Measurements from ENCODE around the gene ADA. TPM values are rescaled to one million over a fixed set of nuclear protein-coding genes. Genes with fewer than 3 reads are reported as not detected.
A peak's percentile ranks its signal among the peaks of the same experiment; 100 is the strongest.

ADA gene
- total RNA-seq, 1 donor: 15.9 TPM

DNA sequence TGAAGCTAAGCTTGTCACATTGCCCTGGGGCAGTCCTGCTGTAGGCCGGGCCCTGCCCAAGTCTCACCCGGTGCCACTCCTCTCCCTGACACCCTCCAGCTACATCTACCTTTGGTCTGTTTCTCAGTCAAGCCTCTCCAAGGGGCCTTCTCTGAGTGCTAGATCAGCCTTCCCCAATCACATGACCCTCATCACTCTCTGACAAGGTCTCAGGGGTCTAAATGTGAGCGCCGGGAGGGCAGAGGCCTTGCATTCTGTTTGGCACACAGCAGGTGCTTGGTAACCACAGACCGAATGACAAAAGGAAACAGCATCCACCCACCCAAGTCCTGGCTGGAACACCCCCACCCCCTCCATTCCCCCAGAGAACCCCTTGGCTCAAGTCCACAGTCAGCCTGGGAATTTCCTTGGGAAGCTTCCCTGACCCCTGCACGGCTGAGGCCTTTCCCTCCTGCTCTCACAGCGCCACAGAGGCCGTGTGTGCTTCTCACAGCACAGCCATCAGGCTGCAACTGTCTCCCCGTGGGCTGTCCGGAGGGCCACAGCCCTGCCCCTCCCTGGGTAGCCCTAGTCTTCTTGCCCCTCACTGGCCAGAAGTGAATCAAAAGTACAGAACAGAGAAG is 36.2 kb downstream of the ADA start:
- H3K9me3 ChIP-seq (ENCODE audit: low read depth, low read length): no peaks in the 10 kb centered on the region
- no peak overlapping the region for H2AFZ ChIP-seq (ENCODE audit: low read length)
- DNase-seq (ENCODE audit: insufficient read length, low spot score, missing footprints): peak; percentile 79
- H3K27me3 ChIP-seq (ENCODE audit: insufficient read depth, low read length): no peaks in the 10 kb centered on the region
- H3K4me3 ChIP-seq (ENCODE audit: insufficient read depth, low read length): no peak overlapping the region
- H3K27ac ChIP-seq (ENCODE audit: low read depth, low read length): no peak overlapping the region
- H3K4me2 ChIP-seq (ENCODE audit: insufficient read depth, low read length): no peak overlapping the region
- TF ChIP-seq, protein P1, sequence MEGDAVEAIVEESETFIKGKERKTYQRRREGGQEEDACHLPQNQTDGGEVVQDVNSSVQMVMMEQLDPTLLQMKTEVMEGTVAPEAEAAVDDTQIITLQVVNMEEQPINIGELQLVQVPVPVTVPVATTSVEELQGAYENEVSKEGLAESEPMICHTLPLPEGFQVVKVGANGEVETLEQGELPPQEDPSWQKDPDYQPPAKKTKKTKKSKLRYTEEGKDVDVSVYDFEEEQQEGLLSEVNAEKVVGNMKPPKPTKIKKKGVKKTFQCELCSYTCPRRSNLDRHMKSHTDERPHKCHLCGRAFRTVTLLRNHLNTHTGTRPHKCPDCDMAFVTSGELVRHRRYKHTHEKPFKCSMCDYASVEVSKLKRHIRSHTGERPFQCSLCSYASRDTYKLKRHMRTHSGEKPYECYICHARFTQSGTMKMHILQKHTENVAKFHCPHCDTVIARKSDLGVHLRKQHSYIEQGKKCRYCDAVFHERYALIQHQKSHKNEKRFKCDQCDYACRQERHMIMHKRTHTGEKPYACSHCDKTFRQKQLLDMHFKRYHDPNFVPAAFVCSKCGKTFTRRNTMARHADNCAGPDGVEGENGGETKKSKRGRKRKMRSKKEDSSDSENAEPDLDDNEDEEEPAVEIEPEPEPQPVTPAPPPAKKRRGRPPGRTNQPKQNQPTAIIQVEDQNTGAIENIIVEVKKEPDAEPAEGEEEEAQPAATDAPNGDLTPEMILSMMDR (IDR thresholded peaks at IDR 0.05; ENCODE audit: extremely low read depth, low read depth, low read length): no peak
- peaks cover 6% of the 10 kb centered on the region for H4K20me1 ChIP-seq (ENCODE audit: insufficient read depth, low read length)
- no peaks in the 10 kb centered on the region for H3K4me1 ChIP-seq (ENCODE audit: insufficient read depth, low read length)
- H3K36me3 ChIP-seq (ENCODE audit: insufficient read depth, low read length): peaks cover 57% of the 10 kb centered on the region
- peaks cover 7% of the 10 kb centered on the region for H3K79me2 ChIP-seq (ENCODE audit: insufficient read depth, low read length)

DNA sequence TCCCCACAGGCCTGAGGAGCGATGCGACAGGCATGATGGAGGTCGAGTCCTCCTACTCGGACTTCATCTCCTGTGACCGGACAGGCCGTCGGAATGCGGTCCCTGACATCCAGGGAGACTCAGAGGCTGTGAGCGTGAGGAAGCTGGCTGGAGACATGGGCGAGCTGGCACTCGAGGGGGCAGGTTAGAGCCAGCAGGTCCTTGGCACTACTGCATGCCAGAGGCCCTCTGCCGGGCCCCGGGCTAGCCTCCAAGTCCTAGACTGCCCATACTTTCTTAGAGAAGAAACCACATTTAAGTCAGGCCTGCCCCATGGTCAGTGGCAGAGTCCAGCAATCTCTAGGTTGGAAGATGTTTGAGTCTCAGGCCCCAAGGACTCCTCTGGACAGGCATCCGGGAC is 37.0 kb downstream of the ADA start:
- Histone ChIP-seq H3K4me1 (ENCODE audit: insufficient read depth, low read length) (peaks cover 4% of the 10 kb centered on the region), H3K27me3 (ENCODE audit: insufficient read depth, low read length) (no peaks in the 10 kb centered on the region), H3K4me3 (ENCODE audit: insufficient read depth, low read length) (no peak overlapping the region), H4K20me1 (ENCODE audit: insufficient read depth, low read length) (peaks cover 6% of the 10 kb centered on the region), H3K36me3 (ENCODE audit: insufficient read depth, low read length) (peaks cover 49% of the 10 kb centered on the region), H3K27ac (ENCODE audit: low read depth, low read length) (no peak overlapping the region), H2AFZ (ENCODE audit: low read length) (no peak overlapping the region), H3K9me3 (ENCODE audit: low read depth, low read length) (no peaks in the 10 kb centered on the region), H3K79me2 (ENCODE audit: insufficient read depth, low read length) (peaks cover 10% of the 10 kb centered on the region), H3K4me2 (ENCODE audit: insufficient read depth, low read length) (no peak overlapping the region)
- peak; percentile 67 for DNase-seq (ENCODE audit: insufficient read length, low spot score, missing footprints)
- TF ChIP-seq, protein P1 (IDR thresholded peaks at IDR 0.05; ENCODE audit: extremely low read depth, low read depth, low read length): no peak

DNA sequence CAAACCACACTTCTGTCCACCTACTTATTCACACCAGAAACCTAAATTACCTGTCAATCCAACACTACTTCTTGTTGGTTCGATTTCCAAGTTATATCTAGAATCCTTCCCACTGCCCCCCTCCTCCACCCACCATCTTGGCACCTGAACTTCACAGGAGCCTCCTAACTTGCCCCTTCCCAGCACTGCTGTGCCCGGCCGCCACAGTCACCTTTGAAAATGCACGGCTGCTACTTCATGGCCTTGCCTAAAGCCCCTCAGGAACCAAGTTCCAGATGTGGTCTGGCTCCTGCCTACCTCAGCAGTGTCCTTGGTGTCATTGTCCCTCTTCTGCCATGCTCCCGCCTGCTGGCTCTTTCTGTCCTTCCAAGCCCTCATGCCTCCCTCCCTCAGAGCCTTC is 37.9 kb downstream of the ADA start:
- peaks cover 40% of the 10 kb centered on the region for H3K36me3 ChIP-seq (ENCODE audit: insufficient read depth, low read length)
- no peak overlapping the region for H2AFZ ChIP-seq (ENCODE audit: low read length)
- H4K20me1 ChIP-seq (ENCODE audit: insufficient read depth, low read length): peaks cover 6% of the 10 kb centered on the region
- H3K27ac ChIP-seq (ENCODE audit: low read depth, low read length): no peak overlapping the region
- peaks cover 11% of the 10 kb centered on the region for H3K79me2 ChIP-seq (ENCODE audit: insufficient read depth, low read length)
- no peak for DNase-seq (ENCODE audit: insufficient read length, low spot score, missing footprints)
- peaks cover 9% of the 10 kb centered on the region for H3K4me1 ChIP-seq (ENCODE audit: insufficient read depth, low read length)
- no peaks in the 10 kb centered on the region for H3K27me3 ChIP-seq (ENCODE audit: insufficient read depth, low read length)
- H3K9me3 ChIP-seq (ENCODE audit: low read depth, low read length): no peaks in the 10 kb centered on the region
- no peak overlapping the region for H3K4me3 ChIP-seq (ENCODE audit: insufficient read depth, low read length)
- no peak overlapping the region for H3K4me2 ChIP-seq (ENCODE audit: insufficient read depth, low read length)
- TF ChIP-seq, protein P1 (IDR thresholded peaks at IDR 0.05; ENCODE audit: extremely low read depth, low read depth, low read length): no peak

DNA sequence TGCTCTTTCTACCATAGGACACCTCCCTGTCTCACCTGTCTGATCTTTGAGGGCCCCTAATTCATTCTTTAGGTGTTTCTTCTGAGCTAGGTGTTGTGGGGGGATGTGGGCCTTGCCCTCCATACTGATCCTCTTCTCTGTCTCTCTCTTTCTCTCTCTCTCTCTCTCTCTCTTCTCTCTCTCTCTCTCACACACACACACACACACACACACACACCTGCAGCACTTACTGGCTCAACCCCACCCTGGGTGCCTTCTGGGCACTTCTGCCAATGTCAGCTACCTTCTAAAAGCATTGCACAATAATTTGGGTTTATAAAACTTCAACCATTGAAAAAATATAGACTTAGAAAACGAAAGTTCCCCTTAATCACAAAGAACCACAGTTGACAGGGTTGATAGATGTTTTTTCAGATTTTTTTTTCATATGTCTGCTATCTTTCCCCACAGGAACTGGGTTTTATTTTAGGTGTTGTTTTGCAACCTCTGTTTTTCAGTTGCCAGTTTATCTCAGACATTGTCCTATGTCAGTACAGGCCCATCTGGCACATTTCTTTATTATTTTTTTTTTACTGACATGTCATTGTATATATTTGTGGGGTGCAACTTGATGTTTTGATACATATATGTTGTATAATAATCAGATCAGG is 41.1 kb downstream of the ADA start:
- TF ChIP-seq, protein P1 (IDR thresholded peaks at IDR 0.05; ENCODE audit: extremely low read depth, low read depth, low read length): no peak
- no peaks in the 10 kb centered on the region for H3K9me3 ChIP-seq (ENCODE audit: low read depth, low read length)
- H3K27ac ChIP-seq (ENCODE audit: low read depth, low read length): no peak overlapping the region
- DNase-seq (ENCODE audit: insufficient read length, low spot score, missing footprints): no peak
- peaks cover 11% of the 10 kb centered on the region for H3K79me2 ChIP-seq (ENCODE audit: insufficient read depth, low read length)
- no peaks in the 10 kb centered on the region for H3K27me3 ChIP-seq (ENCODE audit: insufficient read depth, low read length)
- no peak overlapping the region for H3K4me3 ChIP-seq (ENCODE audit: insufficient read depth, low read length)
- H2AFZ ChIP-seq (ENCODE audit: low read length): no peak overlapping the region
- H3K4me2 ChIP-seq (ENCODE audit: insufficient read depth, low read length): no peak overlapping the region
- H3K36me3 ChIP-seq (ENCODE audit: insufficient read depth, low read length): peaks cover 14% of the 10 kb centered on the region
- peaks cover 9% of the 10 kb centered on the region for H3K4me1 ChIP-seq (ENCODE audit: insufficient read depth, low read length)
- H4K20me1 ChIP-seq (ENCODE audit: insufficient read depth, low read length): peaks cover 6% of the 10 kb centered on the region
